GM06990 (cell line): ENCODE data around the gene SIRT6.

ENCODE experiments used
- DNase-seq: peaks from one replicate; pipeline ENCODE4 v3.0.0-alpha.2; 2011; ENCODE audit not compliant: insufficient read length; ENCODE audit errors: extremely low read depth
- H3K27me3 ChIP-seq: replicated peaks from 2 replicates; pipeline ENCODE4 v1.6.0; 2011; ENCODE audit warnings: low read length; ENCODE audit not compliant: control insufficient read depth, insufficient read depth
- H3K36me3 ChIP-seq: 2 replicates; pipeline ENCODE4 v1.5.1; 2011; ENCODE audit warnings: low read length; ENCODE audit not compliant: control insufficient read depth, insufficient read depth
- H3K4me3 ChIP-seq: replicated peaks from 2 replicates; pipeline ENCODE4 v1.5.1; 2011; ENCODE audit warnings: low read depth, mild to moderate bottlenecking, control low read depth, low read length
- CTCF ChIP-seq: IDR thresholded peaks from 2 replicates; pipeline ENCODE4 v1.5.1; 2011; ENCODE audit warnings: low read length, control low read depth, mild to moderate bottlenecking, inconsistent platforms; ENCODE audit not compliant: insufficient read depth, poor library complexity, severe bottlenecking

SIRT6 gene

GRCh38 chr19:4187313-4188122 lies 5.2 kb upstream of the SIRT6 start:
- no peak for DNase-seq
- TF ChIP-seq CTCF = no peak
- no peaks in the 10 kb centered on the region for H3K27me3 ChIP-seq
- H3K36me3 ChIP-seq = no peaks in the 10 kb centered on the region
- H3K4me3 ChIP-seq = no peak overlapping the region

GRCh38 chr19:4186087-4186993 lies 4.0 kb upstream of the SIRT6 start:
- DNase-seq = no peak
- Histone ChIP-seq H3K27me3 (no peaks in the 10 kb centered on the region), H3K4me3 (no peak overlapping the region), H3K36me3 (no peaks in the 10 kb centered on the region)
- TF ChIP-seq CTCF = peak; percentile 91

- H3K27me3 ChIP-seq = no peaks in the 10 kb centered on the region
- TF ChIP-seq CTCF = no peak
- H3K4me3 ChIP-seq = no peak overlapping the region
- no peak for DNase-seq
- no peaks in the 10 kb centered on the region for H3K36me3 ChIP-seq
Measured at GRCh38 chr19:4185413-4186086, 3.2 kb upstream of the SIRT6 start.

GRCh38 chr19:4184718-4185352 lies 2.5 kb upstream of the SIRT6 start:
- no peak for DNase-seq
- H3K36me3 ChIP-seq = no peaks in the 10 kb centered on the region
- no peak overlapping the region for H3K4me3 ChIP-seq
- H3K27me3 ChIP-seq = no peaks in the 10 kb centered on the region
- TF ChIP-seq CTCF = no peak

- no peak overlapping the region; the same call in 1 of the 2 replicates for H3K4me3 ChIP-seq
- no peak for TF ChIP-seq CTCF
Measured at GRCh38 chr19:4183967-4184717, 1.8 kb upstream of the SIRT6 start.

More at GRCh38 chr19:4183967-4184717, 1.8 kb upstream of the SIRT6 start:
- DNase-seq = no peak
- Histone ChIP-seq H3K36me3 (0 out of 2 replicates have a peak, but pooled peaks cover 1% of the 10 kb centered on the region), H3K27me3 (no peaks in the 10 kb centered on the region)
